GM18858 (cell line): Measurements from ENCODE around the gene SMCR8.
"Not testable (repeated sequence)": the region's sequence is repeated elsewhere in the genome, so short reads cannot be mapped to it uniquely, and the experiment has no call there.

Experiments
- ATAC-seq: cut with Tn5 transposase; IDR thresholded peaks from one replicate; pipeline ENCODE4 v1.9.1; 2021; ENCODE audit not compliant: unreplicated experiment

SMCR8 gene

DNA sequence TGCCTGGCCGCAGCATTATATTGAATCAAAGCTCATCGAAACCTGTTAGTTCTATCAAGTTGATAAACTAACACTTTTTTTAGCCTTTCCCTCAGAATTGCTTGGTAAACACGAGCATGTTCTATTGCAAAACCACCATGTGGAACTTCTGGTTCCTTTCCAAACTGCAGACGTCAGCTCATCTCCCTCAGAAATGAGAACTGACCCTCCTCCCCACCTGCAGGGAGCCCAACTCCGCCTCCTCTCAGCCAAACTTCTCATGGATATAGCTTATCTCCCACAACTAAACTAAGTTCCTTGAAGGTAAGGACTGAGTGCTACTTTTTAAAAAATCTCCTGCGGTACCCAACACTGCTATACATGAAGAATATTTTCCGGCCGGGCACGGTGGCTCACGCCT lies 41.5 kb downstream of the SMCR8 start:
- no peak for ATAC-seq

DNA sequence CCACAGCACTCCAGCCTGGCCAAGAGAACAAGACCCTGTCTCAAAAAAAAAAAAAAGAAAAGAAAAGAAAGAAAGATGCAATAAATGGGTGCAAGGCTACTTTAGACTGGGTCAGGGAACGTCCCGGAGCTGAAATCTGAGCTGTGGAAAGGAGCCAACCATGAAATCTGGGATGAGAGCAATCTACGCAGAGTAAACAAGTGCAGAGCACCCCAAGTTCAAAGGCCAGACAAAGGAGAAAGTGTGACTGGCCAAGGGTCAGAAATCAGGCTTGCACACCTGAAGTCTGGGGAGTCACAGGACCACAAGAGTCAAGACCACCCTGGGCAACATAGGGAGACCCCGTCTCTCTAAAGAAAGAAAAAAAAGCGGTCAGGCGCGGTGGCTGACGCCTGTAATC lies 45.4 kb downstream of the SMCR8 start:
- no peak for ATAC-seq

DNA sequence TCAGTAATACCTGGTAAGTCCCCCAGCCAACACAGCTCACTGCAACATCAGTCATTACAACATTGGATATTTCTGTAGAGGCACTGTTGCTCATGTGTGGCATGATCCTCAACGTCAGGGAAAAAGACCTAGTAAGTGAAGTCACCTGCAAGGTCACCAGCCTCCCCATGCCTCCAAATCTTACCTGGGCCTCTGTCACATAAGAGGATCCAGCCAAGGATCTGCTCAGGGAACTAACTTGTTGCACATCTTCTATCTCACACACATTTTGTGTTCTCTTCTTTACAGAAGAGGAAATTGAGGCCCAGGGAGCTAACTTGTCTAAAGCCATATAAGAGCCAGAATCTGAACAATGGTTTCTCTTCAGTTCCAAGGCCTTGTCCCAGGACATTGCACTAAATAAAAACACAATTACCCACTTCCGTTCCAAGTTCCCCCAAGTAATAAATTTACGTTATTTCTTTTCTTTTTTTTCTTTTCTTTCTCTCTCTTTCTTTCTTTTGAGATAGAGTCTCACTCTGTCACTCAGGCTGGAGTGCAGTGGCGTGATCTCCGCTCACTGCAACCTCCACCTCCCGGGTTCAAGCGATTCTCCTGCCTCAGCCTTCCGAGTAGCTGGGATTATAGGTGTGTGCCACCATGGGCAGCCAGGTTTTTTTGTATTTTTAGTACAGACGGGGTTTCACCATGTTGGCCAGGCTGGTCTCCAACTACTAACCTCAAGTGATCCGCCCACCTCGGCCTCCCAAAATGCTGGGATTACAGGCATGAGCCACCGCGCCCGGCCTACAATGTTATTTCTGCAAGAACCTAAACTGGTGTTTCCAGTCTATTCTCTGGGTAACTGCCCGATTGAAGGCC lies 47.0 kb downstream of the SMCR8 start:
- ATAC-seq: no peak

DNA sequence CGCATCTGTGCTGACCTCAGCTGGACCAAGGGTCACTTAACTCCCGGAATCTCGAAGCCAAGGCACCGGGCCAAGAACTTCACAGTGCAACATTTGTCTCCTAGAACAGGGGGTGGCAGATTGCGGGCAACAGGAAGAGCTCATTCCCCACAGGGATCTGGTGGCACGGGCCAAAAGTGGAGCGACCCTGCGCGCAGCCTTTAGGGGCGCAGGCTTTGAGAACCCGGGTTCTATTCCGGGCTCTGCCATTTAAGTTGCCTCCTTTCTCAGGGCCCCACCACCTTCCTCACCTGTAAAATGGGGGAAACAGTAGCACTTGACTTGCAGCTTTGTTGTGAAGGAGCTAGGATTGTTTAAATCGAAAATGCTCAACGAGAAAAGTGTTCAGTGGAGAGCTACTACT lies 47.6 kb downstream of the SMCR8 start:
- no peak for ATAC-seq

DNA sequence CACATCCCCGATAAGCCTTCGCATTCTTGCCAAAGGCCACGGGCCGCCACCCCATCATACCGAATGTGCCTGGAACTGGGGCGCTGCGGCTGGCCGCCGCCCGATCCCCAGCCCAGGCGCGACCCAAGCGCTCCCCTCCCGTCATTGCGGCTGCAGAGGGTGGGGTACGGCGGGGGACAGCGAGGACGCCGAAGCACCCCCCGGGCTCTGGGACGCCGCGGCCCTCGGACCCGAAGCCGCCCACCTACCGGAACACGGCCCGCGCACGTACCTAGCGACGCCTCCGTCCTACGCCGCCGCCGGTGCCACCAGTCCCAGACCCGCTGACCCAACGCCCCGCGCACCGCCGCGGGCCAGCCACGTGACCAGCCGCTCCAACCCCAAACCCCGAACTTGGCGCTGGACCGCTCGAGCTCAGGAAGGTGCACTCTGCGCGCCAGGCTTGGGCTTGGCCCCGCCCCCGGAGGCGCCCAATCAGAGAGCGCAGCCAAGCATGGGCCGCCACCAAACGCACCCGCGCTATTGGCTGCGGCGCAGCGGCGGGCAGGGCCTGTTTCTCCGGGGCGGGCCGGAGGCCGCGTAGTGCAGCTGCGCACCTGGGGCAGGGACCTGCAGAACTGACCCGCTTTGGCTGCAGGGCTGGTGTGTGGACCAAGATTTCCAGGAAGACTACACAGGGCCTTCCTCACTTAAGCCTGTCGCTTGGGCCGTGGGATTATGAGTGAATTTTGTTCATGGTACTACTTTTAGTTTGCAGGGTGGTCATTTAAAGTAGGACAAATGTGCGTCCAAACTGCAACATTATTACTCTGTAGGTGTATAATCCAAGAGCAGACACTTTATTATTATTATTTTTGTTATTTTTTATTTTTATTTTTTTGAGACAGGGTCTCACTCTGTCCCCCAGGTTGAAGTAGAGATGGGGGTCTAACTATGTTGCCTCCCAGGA lies 48.3 kb downstream of the SMCR8 start, which contains the start of gene SHMT1:
Gene SHMT1 (minus strand): TSS at position 450 of the 949 bp plus-strand sequence. CDS start 7,569 bp downstream, outside the sequence.
- peak; percentile 96 for ATAC-seq

DNA sequence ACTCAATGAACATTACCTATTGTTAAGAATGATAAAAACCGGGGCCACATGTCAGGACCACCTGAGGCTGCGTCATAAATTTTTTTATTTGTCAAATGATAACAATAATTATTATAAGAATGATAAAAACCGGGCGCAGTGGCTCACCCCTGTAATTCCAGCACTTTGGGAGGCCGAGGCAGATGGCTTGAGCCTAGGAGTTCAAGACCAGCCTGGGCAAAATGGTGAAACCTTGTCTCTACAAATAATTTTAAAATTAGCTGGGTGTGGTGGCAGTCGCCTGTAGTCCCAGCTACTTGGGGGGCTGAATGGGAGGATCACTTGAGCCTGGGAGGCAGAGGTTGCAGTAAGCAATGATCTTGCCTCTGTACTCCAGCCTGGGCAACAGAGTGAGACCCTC lies 49.1 kb downstream of the SMCR8 start:
- no peak for ATAC-seq

DNA sequence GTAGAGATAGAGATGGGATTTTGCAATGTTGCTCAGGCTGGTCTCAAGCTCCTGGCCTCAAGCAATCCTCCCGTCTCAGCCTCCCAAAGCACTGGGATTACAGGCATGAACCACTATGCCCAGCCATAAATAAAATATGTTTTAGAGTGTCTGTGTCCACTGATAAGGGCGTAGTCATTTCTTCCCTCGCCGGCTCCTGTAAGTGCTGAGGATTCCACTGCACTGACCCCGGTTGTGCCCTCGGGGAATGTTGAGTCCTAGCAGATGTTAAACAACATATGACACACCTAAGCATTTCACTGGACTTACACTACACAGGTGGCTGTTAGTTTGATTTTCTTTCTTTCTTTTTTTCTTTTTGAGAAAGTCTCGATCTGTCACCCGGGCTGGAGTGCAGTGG lies 53.9 kb downstream of the SMCR8 start:
- no peak for ATAC-seq

DNA sequence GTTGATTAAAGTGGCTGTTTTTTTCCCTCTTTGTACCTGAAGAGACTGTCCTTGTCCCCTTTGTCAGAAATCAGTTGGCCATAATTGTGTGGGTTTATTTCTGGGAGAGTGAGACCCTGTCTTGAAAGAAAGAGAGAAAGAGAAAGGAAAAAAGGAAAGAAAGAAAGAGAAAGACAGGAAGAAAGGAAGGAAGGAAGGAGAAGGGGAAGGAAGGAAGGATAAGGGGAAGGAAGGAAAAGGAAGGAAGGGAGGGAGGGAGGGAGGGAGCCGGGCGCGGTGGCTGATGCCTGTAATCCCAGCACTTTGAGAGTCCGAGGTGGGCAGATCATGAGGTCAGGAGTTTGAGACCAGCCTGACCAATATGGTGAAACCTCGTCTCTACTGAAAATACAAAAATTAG lies 55.7 kb downstream of the SMCR8 start:
- ATAC-seq: no peak

DNA sequence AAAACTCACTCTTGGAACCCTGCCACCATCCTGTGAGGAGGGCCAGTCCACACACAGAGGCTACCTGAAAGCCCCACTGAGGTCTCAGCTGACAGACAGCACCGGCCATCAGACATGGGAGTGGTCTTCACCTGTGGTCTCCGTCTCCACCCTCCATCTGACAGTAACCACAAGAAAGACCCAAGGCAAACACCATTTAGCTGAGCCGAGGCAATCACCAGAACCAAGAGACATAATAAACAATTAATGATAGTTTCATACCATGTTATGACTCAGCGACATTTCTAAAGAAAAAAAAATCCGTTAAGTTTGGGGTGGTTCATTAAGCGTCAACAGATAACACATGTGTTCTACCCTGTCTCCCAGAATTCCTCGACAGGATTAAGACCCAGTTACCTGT lies 56.4 kb downstream of the SMCR8 start:
- no peak for ATAC-seq

DNA sequence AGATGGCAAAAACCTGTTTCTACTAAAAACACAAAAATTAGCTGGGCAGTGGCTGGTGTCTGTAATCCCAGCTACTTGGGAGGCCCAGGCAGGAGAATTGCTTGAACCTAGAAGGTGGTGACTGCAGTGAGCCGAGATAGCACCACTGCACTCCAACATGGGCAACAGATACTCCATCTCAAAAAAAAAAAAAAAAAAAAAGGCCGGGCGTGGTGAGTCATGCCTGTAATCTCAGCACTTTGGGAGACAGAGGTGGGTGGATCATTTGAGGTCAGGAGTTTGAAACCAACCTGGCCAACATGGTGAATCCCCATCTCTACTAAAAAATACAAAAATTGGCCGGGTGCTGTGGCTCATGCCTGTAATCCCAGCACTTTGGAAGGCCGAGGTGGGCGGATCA lies 58.1 kb downstream of the SMCR8 start:
- ATAC-seq: not testable (repeated sequence)

DNA sequence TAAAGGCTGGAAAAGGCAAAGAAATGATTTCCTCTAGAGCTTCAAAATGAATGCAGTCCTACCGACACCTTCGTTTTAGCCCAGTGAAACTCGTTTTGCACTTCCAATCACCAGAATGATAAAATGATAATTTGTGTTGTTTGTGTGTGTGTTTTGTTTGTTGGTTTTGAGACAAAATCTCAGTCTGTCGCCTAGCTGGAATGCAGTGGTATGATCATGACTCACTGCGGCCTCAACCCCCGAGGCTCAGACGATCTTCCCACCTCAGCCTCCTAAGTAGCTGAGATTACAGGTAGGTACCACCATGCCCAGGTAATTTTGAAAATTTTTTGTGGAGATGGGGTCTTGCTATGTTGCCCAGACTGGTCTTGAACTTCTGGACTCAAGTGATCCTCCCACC lies 59.1 kb downstream of the SMCR8 start:
- no peak for ATAC-seq
